MM.1S (cell line): ENCODE data around the gene ANGEL2.

ENCODE experiments used
- DNase-seq: peaks from one replicate; pipeline ENCODE4 v3.0.0-alpha.2; 2015
- H2AFZ ChIP-seq: fragments of 300-600 bp; sonication (generic); 2 replicates; pipeline ENCODE4 v1.6.0; 2016; ENCODE audit warnings: antibody characterized with exemption, low read length
- H3F3A ChIP-seq: fragments of 300-600 bp; sonication (generic); 2 replicates; pipeline ENCODE4 v1.6.1; 2016; ENCODE audit warnings: mild to moderate bottlenecking, antibody characterized with exemption, low read length, moderate library complexity, mixed read lengths; ENCODE audit not compliant: insufficient read depth
- H3K27ac ChIP-seq: fragments of 300-600 bp; sonication (generic); 2 replicates; pipeline ENCODE4 v1.5.1; 2016; ENCODE audit warnings: mild to moderate bottlenecking, low read length
- H3K27me3 ChIP-seq: fragments of 300-600 bp; sonication (generic); replicated peaks from 2 replicates; pipeline ENCODE4 v1.6.0; 2016; ENCODE audit warnings: low read length; ENCODE audit not compliant: insufficient read depth
- H3K36me3 ChIP-seq: fragments of 300-600 bp; sonication (generic); replicated peaks from 2 replicates; pipeline ENCODE4 v1.6.1; 2016; ENCODE audit warnings: mild to moderate bottlenecking, low read length, mixed read lengths; ENCODE audit not compliant: insufficient read depth
- H3K4me1 ChIP-seq: fragments of 300-600 bp; sonication (generic); 2 replicates; pipeline ENCODE4 v1.6.1; 2016; ENCODE audit warnings: low read length, mixed read lengths
- H3K4me2 ChIP-seq: fragments of 300-600 bp; sonication (generic); 2 replicates; pipeline ENCODE4 v1.6.0; 2016; ENCODE audit warnings: low read depth, low read length
- H3K4me3 ChIP-seq: fragments of 300-600 bp; sonication (generic); 2 replicates; pipeline ENCODE4 v1.5.1; 2016; ENCODE audit warnings: low read length, mixed read lengths
- H3K79me2 ChIP-seq: fragments of 300-600 bp; sonication (generic); 2 replicates; pipeline ENCODE4 v1.6.1; 2016; ENCODE audit warnings: mixed run types, low read length, mixed read lengths
- H3K9ac ChIP-seq: fragments of 300-600 bp; sonication (generic); 2 replicates; pipeline ENCODE4 v1.6.1; 2016; ENCODE audit warnings: low read length, mixed read lengths
- H3K9me2 ChIP-seq: fragments of 300-600 bp; sonication (generic); replicated peaks from 2 replicates; pipeline ENCODE4 v1.6.1; 2016; ENCODE audit warnings: mild to moderate bottlenecking, low read length, mixed read lengths; ENCODE audit not compliant: insufficient read depth
- H3K9me3 ChIP-seq: fragments of 300-600 bp; sonication (generic); replicated peaks from 2 replicates; pipeline ENCODE4 v1.6.1; 2016; ENCODE audit warnings: mild to moderate bottlenecking, low read length, mixed read lengths; ENCODE audit not compliant: insufficient read depth
- H4K20me1 ChIP-seq: fragments of 300-600 bp; sonication (generic); 2 replicates; pipeline ENCODE4 v1.6.1; 2016; ENCODE audit warnings: mild to moderate bottlenecking, low read length, moderate library complexity, mixed read lengths; ENCODE audit not compliant: insufficient read depth
- EZH2 ChIP-seq: fragments of 300-600 bp; sonication (generic); optimal IDR thresholded peaks from 2 replicates; pipeline ENCODE3; 2017; ENCODE audit warnings: low read depth, mild to moderate bottlenecking, antibody characterized with exemption, low read length, mixed read lengths
- EZH2phosphoT487 ChIP-seq: fragments of 300-600 bp; sonication (generic); IDR thresholded peaks from 2 replicates; pipeline ENCODE4 v1.6.1; 2018; ENCODE audit warnings: antibody characterized with exemption, low read length
- TF ChIP-seq, protein P1 (sequence below): fragments of 300-600 bp; sonication (generic); IDR thresholded peaks from 2 replicates; pipeline ENCODE4 v1.5.1; 2016; ENCODE audit warnings: antibody characterized with exemption, low read length, mixed read lengths

The ANGEL2 gene, protein sequence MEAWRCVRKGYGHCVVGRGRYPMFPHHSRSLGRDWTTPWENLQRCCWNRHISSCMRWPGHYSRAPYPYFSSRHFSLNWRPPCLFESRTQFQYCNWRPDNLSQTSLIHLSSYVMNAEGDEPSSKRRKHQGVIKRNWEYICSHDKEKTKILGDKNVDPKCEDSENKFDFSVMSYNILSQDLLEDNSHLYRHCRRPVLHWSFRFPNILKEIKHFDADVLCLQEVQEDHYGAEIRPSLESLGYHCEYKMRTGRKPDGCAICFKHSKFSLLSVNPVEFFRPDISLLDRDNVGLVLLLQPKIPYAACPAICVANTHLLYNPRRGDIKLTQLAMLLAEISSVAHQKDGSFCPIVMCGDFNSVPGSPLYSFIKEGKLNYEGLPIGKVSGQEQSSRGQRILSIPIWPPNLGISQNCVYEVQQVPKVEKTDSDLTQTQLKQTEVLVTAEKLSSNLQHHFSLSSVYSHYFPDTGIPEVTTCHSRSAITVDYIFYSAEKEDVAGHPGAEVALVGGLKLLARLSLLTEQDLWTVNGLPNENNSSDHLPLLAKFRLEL

DNA sequence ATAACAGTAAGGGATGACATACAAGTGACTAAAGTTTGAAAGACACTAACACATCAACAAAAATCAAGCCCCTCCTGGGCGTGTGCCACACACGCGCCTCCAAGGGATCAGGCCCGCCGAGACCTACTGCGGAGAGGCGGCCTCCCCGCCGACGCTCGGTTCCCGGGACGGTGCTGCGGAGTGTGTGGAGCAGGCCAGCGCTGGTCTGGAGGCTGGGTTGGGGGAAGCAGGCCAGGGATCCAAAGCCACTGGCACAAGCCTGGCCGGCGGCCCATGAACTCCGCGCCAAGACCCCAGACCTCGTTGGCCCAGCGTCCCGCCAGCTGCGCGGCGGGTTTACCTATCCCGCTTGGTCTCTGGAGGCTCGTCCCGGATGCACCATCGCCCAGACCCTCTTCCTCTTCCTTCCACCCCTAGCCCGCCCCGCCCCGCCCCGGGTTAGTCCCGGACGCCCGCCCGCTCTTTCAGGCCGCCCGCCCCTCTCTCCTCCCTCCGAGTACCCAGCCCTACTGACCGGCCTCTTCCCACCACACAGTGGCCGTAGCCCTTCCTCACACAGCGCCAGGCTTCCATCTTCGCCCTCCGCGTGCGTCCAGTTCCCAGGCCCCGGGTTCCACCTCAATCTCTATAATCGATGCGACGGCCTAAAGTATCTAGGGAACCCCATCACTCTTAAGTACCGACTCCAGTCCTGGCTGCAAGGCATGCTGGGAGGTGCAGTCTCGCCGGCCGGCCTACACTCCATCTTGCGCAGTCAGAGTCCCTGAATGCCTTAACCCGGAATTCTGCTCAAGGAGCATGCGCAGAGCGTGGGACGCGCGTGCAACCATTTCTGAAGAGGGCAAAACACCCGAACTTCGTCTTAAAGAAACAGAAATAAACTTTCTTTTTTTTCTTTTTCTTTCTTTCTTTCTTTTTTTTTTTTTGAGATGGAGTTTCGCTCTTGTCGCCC lies at the start of gene ANGEL2:
Gene ANGEL2 (minus strand): TSS at position 769 of the 952 bp plus-strand sequence. CDS start 196 bp downstream, at position 573.
- Histone ChIP-seq H3F3A (peaks cover 3% of the 10 kb centered on the region; the same call in 1 of the 2 replicates), H3K27ac (peak within 1 kb of the TSS; percentile 67; the same call in 1 of the 2 replicates), H3K36me3 (no peaks in the 10 kb centered on the region), H3K4me3 (peak within 1 kb of the TSS; percentile 80), H3K27me3 (no peaks in the 10 kb centered on the region), H3K9me2 (no peaks in the 10 kb centered on the region), H3K79me2 (peaks cover 45% of the 10 kb centered on the region), H3K9ac (peak within 1 kb of the TSS; percentile 74), H4K20me1 (no peaks in the 10 kb centered on the region), H3K4me1 (peaks cover 3% of the 10 kb centered on the region; the same call in 1 of the 2 replicates), H2AFZ (peak within 1 kb of the TSS; percentile 80), H3K4me2 (peak within 1 kb of the TSS; percentile 46), H3K9me3 (no peaks in the 10 kb centered on the region)
- TF ChIP-seq EZH2phosphoT487 = no peak
- TF ChIP-seq EZH2 = no peak
- TF ChIP-seq, protein P1, sequence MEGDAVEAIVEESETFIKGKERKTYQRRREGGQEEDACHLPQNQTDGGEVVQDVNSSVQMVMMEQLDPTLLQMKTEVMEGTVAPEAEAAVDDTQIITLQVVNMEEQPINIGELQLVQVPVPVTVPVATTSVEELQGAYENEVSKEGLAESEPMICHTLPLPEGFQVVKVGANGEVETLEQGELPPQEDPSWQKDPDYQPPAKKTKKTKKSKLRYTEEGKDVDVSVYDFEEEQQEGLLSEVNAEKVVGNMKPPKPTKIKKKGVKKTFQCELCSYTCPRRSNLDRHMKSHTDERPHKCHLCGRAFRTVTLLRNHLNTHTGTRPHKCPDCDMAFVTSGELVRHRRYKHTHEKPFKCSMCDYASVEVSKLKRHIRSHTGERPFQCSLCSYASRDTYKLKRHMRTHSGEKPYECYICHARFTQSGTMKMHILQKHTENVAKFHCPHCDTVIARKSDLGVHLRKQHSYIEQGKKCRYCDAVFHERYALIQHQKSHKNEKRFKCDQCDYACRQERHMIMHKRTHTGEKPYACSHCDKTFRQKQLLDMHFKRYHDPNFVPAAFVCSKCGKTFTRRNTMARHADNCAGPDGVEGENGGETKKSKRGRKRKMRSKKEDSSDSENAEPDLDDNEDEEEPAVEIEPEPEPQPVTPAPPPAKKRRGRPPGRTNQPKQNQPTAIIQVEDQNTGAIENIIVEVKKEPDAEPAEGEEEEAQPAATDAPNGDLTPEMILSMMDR = no peak
- DNase-seq = peak; percentile 99

DNA sequence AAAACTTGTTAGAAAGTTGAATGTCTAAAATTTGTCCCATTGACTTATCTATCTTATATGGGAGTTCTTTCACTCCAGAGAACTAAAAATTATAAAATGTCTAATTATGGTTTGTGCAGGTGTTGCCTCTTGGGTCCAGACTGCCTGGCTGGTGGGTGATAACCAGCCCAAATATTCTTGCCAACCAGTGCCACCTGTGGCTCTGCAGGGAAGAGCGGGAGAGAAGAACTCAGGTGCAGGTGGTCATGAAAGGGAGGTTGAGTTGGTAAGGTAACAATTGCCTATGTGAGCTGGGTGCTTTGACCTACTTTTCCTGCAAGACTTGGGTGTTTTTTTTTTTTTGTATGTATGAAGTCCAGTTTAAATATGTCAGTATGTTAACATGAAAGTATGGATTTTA lies 45.6 kb upstream of the ANGEL2 start:
- no peaks in the 10 kb centered on the region for H3K9me3 ChIP-seq
- H3K9me2 ChIP-seq = no peaks in the 10 kb centered on the region
- H2AFZ ChIP-seq = no peak overlapping the region
- no peak overlapping the region for H3K4me2 ChIP-seq
- H3K9ac ChIP-seq = no peak overlapping the region
- H3K4me3 ChIP-seq = no peak overlapping the region
- peak; percentile 30 for DNase-seq
- TF ChIP-seq EZH2phosphoT487 (no peak), EZH2 (no peak)
- TF ChIP-seq, protein P1 = peak; percentile 35
- no peaks in the 10 kb centered on the region for H4K20me1 ChIP-seq
- H3K27me3 ChIP-seq = no peaks in the 10 kb centered on the region
- no peaks in the 10 kb centered on the region for H3F3A ChIP-seq
- H3K27ac ChIP-seq = no peak overlapping the region
- peaks cover 72% of the 10 kb centered on the region for H3K79me2 ChIP-seq
- H3K36me3 ChIP-seq = no peaks in the 10 kb centered on the region
- no peaks in the 10 kb centered on the region for H3K4me1 ChIP-seq

DNA sequence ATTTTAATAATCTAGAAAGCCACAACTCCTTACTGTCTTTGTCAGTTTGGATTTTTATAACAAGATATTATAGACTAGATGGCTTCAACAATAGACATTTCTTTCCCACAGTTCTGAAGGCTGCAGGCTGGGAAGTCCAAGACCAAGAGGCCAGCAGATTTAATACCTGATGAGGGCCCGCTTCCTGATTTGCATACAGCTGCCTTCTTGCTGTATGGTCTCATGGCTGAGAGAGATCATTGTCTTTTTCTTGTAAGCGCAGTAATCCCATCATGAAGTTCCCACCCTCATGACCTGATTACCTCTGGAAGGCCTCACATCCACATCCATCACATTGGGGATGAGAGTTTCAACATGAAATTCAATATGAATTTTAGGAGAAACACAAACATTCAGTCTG lies 45.2 kb upstream of the ANGEL2 start:
- no peaks in the 10 kb centered on the region for H3K9me3 ChIP-seq
- H3K9me2 ChIP-seq = no peaks in the 10 kb centered on the region
- H3K4me3 ChIP-seq = no peak overlapping the region
- no peaks in the 10 kb centered on the region for H3F3A ChIP-seq
- no peak overlapping the region for H3K4me2 ChIP-seq
- H3K79me2 ChIP-seq = peaks cover 75% of the 10 kb centered on the region
- H3K36me3 ChIP-seq = no peaks in the 10 kb centered on the region
- no peaks in the 10 kb centered on the region for H4K20me1 ChIP-seq
- no peak overlapping the region for H2AFZ ChIP-seq
- DNase-seq = no peak
- TF ChIP-seq EZH2phosphoT487 (no peak), EZH2 (no peak)
- TF ChIP-seq, protein P1 = no peak
- no peaks in the 10 kb centered on the region for H3K4me1 ChIP-seq
- no peaks in the 10 kb centered on the region for H3K27me3 ChIP-seq
- no peak overlapping the region for H3K9ac ChIP-seq
- no peak overlapping the region for H3K27ac ChIP-seq
